ENCODE data around the gene LUM.

Gene LUM

GRCh38 chr12:91110311-91110924, 876 bp downstream of the LUM start:
- peak overlapping the region; percentile 55 for H3K4me3 ChIP-seq (replicated peaks; ENCODE audit: low read depth, low read length)
- no peak for TF ChIP-seq CTCF (IDR thresholded peaks at IDR 0.05; ENCODE audit: low read length, missing control alignments)
- no peak for DNase-seq (ENCODE audit: low read depth)

- peak overlapping the region; percentile 55 for H3K4me3 ChIP-seq (replicated peaks; ENCODE audit: low read depth, low read length)
- no peak for TF ChIP-seq CTCF (IDR thresholded peaks at IDR 0.05; ENCODE audit: low read length, missing control alignments)
These were observed 1.5 kb downstream of the LUM start for GRCh38 chr12:91109581-91110310.

GRCh38 chr12:91109148-91109564, 2.1 kb downstream of the LUM start:
- peak; percentile 70 for TF ChIP-seq CTCF (IDR thresholded peaks at IDR 0.05; ENCODE audit: low read length, missing control alignments)
- H3K4me3 ChIP-seq (replicated peaks; ENCODE audit: low read depth, low read length): peak overlapping the region; percentile 55
- peak; percentile 77 for DNase-seq (ENCODE audit: low read depth)

More at GRCh38 chr12:91109581-91110310, 1.5 kb downstream of the LUM start:
- DNase-seq (ENCODE audit: low read depth): no peak

- DNase-seq (ENCODE audit: low read depth): no peak
- no peak for TF ChIP-seq CTCF (IDR thresholded peaks at IDR 0.05; ENCODE audit: low read length, missing control alignments)
- peak overlapping the region; percentile 0 for H3K4me3 ChIP-seq (replicated peaks; ENCODE audit: low read depth, low read length)
These were observed 3.0 kb downstream of the LUM start for GRCh38 chr12:91108196-91108755.

GRCh38 chr12:91106283-91106682, 5.0 kb downstream of the LUM start:
- H3K4me3 ChIP-seq (replicated peaks; ENCODE audit: low read depth, low read length): no peak overlapping the region
- DNase-seq (ENCODE audit: low read depth): no peak
- TF ChIP-seq CTCF (IDR thresholded peaks at IDR 0.05; ENCODE audit: low read length, missing control alignments): no peak

GRCh38 chr12:91105807-91106206, 5.5 kb downstream of the LUM start:
- TF ChIP-seq CTCF (IDR thresholded peaks at IDR 0.05; ENCODE audit: low read length, missing control alignments): no peak
- DNase-seq (ENCODE audit: low read depth): no peak
- H3K4me3 ChIP-seq (replicated peaks; ENCODE audit: low read depth, low read length): no peak overlapping the region

Measured in fibroblast of pulmonary artery (primary cell).